ENCODE results near the gene ZNF804B.

Gene ZNF804B

DNA sequence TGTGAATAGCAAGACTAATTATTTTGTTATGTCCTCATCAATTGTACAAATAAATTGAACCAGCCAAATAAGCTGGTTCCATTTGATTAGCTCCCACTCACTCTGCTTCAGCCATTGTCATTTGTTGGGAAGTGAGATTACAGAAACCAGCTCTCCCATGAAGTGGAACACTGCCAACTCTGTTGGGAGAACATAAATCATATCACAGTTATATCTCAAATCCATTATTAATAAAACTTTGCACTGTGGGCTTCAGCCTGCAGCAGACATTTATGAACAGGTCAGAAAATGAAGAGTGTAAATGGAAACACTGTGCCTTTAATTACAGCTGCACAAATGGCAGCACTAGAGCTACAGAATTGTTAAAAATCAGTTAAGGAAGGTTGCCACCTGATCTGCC, 82.7 kb downstream of the ZNF804B start:
- no peak for DNase-seq

DNA sequence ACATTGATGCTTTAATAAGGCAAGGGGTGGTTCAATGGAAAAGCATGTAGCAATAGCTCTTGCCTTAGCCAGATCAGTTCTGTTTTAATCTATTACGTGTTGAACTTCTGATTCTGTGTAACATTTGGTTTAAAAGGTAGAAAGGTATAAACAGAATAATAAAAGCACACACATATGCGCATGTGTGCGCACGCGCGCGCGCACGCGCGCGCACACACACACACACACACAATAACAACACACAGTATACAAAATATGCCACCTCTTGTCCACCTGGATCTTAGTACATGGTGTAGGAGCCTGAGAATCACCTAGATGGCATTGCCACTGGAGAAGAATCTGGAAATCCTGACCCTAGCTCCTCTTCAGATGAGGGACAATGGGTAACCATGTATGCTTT, 85.6 kb downstream of the ZNF804B start:
- no peak for DNase-seq

DNA sequence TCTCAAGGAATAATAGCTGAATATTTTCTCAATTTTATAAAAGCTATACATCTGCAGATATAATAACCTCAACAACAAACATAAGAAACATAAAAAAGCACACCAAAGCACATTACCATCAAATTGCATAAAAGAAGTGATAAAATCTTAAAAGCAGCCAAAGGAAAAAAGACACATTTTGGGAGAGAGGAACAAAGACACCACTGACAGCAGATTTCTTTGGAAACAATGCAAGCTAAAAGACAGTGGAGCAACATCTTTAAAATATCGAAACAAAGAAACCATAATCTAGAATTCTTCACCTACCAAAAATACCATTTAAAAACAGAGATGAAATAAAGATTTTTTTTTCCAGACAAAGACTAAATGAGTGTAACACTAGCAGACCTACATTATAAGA, 91.7 kb downstream of the ZNF804B start:
- DNase-seq, result no peak

DNA sequence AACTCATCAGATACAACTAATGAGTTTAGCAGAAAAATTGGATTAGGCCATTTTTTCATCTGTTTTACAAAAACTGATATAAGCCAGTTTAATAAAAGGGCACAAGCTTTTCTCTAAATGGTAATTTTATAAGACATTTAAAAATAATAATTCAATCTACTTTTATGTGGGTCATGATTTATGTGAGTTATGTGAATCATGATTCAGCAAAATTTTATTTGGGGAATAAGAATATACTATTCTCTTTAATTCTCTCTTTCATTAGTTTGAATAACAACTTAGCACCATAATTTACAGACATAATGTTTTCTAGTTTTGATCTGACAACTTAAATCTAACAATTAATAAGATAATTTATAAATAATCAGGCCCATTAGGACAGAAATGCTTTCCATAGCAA, 99.8 kb downstream of the ZNF804B start:
- DNase-seq, result no peak

DNA sequence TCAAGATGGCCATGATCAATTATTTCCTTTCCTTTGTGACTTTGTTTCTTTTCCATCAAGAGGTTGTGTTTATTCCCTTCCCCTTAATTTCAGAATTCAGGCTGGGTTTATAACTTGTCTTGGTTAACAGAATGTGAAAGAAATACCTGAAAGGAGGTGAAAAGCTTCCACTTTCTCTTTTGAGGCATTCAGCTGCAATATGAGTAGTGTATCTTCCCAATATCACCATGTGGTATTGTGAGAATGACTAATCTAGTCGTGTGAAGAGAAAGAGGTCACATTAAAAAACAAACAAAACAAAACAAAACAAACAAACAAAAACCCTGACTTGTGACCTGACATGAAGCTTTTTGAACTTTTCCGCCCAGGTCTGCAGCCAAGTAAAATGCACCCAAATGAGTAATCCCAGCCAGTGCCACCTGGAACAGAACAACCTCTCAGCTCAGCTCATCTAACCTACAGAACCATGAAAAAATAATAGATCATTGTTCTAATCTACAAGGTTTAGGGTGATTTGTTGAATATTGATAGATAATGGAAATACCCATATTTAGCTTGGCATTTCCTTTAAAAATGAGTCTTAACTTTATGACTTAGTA, 106.9 kb downstream of the ZNF804B start:
- DNase-seq, result no peak

DNA sequence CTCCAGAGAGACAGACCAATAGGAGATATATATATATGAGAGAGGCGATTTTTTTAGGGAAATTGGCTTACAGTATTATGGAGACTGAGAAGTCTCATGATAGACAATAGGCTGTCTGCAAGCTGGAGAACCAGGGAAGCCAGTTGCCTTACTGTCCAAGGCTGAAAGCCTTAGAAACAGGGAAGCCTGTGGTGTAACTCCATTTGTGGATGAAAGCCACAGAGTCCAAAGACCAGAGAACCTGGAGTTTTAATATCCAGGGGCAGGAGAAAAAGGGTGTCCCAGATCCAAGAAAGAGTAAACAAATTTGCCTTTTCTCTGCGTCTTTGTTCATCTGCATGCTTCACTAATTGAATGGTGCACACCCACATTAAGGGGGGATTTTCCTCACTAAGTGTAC, 107.7 kb downstream of the ZNF804B start:
- no peak for DNase-seq

DNA sequence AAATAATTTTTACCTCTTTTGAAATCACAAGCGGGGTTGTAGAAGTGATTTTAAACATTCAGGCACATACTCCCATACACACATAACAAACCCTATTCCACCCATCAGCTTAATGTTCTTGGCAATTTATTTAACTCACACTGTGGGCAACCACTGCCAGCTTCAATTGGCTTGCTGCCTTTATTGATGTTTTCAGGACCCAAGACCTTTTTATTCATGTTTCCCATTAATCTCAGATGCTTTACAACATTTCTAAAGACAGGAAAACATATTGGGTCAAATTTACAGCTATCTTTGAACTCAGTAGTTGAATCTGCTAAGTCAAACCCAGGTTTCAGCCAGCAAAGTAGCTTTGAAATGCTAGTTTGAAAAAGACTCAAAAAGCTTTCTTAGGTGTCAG, 109.0 kb downstream of the ZNF804B start:
- DNase-seq, result no peak

DNA sequence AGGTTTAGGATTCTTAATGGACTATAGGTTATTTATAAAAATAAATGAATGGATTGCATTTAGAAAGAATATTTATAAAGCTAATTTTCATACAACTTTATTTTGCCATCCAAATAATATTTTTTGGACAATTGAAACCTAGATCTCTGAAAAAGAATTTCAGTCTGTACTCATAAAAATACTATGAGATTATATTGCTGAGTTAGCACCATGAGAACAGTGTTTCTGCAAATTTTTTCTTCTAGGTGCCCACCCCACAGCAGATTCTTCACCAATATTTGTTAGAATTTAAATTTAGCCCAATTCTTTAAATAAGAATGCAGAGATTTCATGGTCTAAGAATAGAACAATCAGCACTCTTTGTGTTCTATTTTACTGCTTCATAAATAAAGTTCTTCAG, 121.6 kb downstream of the ZNF804B start:
- no peak for DNase-seq

DNA sequence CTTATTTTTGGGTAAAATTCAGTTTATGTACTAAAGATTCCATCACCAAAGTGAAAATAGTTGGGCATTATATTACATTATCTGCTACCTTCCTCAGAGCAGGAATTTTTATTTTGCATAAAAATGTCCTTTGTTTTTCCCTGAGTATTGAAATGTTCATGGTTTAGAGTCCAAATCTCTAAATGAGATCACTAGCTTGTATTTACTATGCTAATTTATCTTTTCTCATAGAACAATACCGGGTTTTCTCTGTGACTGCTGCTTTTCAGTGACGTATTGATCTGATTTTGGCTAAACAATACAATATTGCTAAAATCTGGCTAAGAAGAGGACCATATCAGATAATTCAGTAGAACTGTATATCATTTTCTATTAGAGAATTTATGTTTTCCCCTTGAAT, 125.6 kb downstream of the ZNF804B start:
- DNase-seq, result no peak

DNA sequence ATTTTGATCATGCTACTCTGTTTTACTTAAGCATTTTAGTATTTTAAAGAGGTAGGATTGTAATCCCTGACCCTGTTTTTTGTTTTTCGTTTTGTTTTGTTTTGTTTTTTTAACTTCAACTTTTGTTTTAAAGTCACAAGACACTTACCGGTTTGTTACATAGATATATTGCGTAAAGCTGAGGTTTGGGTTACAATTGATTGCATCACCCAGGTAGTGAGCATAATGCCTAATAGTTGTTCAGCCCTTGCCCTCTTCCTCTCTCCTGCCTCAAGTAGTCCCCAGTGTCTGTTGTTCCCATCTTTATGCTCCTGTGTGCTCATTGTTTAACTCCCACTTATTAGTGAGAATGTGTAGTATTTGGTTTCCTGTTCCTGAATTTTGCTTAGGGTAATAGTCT, 129.2 kb downstream of the ZNF804B start:
- no peak for DNase-seq

DNA sequence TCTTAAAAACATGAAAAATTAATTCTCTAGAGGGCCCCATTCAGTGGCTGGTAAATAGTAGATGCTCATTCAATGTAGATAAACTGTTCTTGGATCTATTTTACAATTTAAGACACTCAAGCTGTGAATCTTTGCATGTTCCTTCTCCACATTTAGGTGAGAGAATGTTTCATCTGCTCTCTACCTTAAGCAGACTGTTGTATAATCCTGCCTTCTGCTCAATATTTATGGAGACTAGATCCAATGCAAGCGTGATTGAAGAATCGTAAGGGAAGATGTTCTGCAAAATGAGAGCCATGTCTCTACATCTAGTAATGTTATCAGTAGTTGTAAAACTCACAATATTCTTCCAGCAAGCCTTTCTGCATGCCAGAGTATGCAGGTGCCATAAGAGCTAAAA, 151.0 kb downstream of the ZNF804B start:
- DNase-seq, result no peak

DNA sequence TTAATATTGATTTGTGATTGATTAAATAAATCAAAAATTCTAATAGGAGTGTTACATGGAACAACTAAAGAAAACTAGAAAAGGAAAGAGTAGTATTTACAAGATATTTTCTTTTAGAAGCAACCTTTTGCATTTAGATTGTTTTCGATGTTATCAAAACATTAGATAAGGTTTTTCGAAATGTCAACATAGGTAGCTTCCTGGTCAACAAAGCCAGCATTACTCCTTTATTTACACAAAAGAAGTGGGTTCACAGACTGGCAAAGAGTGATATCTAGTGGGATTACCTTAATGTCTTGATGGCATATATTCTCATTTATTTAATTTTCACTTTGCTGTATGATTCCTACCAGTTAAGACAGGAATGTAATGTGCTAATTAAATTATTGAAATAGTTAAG, 153.4 kb downstream of the ZNF804B start:
- no peak for DNase-seq

DNA sequence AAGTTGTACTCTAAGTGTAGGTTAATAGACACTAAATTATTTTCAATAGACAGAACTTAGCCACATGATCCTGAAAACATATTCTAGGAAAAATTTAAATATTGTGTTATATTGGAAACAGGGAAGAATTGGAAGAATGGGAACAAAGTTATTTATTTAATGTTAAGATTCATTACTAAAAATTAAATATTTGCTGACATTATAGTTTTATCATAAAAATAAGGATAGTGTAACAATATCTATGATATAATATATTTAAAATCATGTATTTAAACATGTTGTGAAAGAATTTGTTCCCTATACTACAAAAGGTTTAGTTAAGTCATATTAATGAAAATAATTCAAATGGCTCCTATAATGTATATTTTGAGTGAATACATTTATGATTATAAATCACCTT, 156.1 kb downstream of the ZNF804B start:
- DNase-seq, result no peak

DNA sequence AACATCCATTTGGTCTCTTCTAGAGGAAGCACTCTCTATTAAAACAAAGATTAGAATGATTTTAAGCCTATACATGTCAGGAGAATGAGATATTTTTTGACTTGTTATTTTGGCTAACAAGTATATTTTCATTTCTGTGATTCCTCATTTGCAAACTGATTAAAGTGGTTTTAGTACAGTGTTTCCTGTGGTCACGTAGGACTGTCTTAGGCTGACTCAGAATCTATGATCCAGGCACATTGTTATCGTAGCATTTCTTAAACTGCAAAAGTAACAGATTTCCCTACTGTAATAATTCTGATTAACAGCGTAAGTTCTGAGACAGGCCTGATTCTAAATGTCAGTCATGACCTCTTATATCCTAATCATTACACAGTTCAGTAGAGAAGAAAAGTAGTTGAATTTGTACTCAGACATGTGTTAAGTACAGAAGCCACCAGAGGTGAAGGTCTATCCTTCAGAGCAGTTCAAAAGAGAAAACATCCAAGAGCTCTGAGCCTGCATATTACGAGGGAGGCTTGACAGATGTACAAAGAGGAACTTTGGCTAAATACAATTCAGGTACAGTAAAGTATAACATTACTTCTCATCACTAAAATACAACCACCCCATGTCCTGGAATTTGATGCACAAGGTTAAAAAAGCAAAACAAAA, 160.1 kb downstream of the ZNF804B start:
- no peak for DNase-seq

DNA sequence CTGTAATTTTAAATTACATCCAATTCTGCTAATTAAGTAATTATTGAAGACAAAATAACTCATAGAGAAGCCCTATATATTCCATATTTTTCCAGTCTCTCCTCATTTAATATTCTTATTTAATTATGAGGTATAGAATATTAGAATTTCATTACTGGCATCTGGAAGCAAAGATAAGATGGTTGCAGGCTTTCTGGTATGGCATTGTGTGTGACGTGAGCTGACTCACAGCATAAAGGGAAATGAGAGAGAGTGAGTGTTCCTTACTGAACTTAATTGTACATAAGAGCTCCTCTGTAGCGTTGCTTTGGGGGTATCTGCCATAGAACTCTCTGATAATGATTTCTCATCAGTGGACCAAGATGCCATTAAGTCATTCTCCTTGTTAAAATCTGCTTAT, 163.4 kb downstream of the ZNF804B start:
- no peak for DNase-seq

DNA sequence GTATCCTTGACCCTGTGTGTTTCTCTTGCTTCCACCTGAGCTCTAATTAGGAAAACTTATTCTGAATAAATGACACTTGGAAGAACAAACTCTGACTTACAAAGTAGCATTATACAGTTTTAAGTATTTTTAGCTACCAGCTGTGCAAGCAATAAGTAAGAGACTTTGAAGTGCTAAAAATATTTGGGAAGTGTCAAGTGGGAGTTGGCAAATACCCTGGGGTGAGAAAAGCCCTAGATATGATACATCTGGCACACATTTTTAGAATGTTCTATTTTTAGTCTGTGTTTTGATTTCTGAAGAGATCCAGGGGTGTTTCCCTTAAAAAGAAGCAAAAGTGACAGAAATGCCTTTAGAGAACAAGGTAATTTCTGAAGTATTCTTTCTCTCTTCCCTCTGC, 168.8 kb downstream of the ZNF804B start:
- no peak for DNase-seq

DNA sequence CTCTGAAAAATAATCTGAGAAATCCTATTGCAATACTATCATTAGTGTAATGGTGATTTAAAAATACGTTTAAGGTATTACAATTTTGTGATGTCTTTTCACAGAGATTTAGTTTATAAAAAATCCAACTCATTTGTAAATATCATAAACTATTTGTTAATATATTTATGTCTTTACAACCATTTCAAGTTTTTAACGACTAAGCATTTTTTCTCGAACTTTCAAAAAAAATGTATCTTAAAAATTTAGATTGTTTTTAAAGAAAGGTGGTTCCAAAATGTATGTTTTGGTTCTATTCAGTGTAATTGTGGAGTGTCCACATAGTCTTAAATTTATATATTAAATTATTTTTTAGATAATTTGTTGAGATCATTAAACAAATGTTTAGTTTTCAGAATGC, 170.2 kb downstream of the ZNF804B start:
- no peak for DNase-seq

DNA sequence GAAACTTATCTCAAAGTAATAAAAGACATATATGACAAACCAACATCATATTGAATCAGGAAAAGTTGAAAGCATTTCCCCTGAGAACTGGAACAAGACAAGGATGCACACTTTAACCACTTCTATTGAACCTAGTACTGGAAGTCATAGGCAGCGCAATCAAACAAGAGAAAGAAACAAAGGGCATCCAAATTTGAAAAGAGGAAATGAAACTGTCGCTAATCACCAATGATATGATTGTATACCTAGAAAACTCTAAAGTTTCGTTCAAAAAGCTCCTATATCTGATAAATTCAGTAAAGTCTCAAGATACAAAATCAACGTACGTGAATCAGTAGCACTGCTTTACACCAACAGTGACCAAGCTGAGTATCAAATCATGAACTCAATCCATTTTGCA, 173.8 kb downstream of the ZNF804B start:
- no peak for DNase-seq

DNA sequence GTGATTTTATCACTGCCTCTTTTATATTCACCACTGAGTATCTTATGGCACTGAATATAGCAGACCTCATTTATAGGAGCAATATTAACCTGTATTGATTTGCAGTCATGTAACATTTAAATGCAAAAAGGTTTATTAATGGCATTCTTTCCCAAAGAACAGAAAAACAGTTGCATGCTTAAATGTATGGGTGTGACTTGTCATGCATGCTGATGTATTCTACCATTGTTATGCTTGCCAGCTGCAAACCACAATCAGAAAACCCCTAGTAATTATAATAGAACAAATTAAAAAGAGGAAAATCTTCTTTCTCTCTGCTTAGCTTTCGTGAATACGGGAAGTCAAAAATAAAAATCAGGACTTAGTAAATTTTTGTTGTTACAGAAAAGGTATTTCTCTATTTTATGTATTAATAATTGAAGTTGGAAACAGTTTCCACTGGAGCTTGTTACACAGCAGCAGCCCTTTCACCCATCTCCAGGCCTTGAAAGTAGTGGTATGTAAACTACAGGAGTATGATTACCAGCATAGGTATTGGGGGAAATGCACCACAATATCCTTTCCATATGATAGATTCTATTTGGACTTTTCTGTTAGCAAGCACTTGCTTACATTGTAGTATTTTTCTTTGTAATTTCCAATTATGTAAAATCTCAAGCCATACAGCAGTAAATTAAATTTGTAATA, 183.5 kb downstream of the ZNF804B start:
- no peak for DNase-seq

DNA sequence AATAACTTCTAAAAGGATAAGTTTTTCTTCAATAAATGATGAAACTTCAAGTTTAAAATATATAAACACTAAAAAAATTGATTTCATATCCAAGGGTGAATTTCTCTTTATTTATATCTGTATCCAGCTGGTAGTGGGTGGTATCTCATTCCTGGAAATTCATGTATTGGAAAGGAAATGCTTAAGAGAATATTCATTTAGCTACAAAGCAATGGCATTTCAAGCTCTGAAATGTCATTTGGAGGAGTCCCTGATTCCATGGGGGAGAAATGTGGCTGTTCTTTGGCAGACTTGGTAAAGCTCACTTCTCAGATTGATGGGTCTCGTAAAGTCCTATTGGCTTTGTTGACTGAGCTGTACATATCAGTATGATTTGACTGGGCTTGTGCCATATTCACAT, 192.3 kb downstream of the ZNF804B start:
- DNase-seq, result no peak

DNA sequence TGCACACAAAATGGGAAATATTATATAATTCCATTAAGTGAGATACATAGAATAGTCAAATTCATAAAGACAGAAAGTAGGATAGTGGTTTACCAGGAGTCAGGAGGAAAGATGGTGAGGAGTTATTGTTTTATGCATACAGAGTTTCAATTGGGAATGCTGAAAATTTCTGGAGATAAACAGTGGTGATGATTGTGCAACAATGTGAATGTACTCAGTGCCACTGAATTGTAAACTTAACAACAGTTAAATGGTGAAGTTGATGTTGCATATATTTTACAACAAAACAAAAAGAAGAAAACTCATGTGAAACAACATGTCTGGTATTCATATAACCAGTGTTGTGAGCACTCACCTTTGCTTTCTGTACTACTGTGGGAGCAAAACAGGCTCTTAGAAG, 204.9 kb downstream of the ZNF804B start:
- DNase-seq, result no peak

DNA sequence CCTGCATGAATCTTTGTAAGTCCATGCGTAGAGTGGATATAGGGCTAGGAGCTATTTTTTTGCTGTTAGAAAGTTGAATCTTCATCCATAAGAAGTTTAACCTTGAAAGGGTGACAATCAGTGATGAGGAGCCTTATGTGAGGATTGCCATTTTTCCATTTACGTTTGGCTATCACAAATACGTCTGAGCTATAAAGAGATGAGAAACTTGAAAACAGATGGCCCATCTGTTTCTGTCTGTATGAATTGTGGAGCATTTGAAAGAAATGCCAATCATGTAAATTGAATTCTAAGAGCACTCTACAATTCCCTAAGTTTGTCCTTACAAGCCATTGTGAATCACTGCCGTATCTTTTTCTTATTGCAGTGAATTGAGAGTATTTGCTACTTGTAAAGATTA, 205.9 kb downstream of the ZNF804B start:
- no peak for DNase-seq

DNA sequence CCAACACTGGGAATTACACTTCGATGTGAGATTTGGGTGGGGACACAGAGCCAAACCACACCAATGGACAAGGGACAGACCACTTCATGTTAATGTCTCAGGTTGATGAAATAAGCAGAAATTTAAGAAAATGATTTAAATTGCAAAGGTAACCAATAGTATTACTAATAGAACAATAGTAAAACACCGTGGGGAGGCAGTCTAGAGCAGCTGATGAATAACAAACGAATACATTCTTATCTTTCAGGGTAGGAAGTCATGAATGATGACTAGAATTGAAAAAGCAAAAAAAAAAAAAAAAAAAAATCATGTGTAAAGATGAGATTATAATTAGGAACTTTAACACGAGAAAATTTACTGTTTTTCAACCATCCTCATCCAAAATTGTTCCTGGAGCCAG, 207.9 kb downstream of the ZNF804B start:
- DNase-seq, result no peak

DNA sequence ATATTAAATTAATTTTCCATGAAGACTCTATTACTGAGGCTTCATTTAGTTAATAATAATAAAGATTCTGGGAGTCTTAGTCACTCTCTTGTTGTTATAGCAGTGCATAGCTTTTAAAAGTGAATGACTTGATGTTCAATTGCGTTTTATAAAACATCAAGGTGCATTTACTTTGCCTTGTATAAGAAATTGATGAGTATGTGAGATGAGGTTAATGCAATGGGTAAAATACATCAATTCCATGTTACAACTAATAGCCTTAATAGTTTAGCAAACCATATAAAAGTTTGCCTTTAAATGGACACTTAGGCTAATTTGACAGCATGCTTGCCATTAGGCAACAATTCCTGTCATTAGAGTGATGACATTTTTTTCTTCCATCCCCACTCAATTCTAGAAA, 209.7 kb downstream of the ZNF804B start:
- DNase-seq, result no peak

DNA sequence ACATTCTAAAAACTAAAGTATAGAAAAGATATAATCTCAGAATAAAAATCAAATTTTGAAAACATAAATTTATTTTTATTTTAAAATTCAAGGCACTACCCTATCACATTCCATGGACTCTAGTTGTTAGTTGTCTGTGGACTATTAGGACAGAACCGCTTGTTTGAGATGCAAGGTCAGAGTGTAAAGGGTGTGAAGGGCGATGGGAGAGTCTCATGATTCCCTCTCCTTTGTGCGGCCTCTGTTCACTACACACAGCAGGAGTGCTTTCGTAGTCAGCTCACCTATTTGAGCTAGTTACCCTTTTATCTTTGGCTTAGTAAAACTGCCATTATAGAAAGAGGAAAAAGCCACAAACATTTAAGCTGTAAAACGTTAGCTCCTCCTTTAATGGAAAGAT, 225.8 kb downstream of the ZNF804B start:
- DNase-seq, result no peak

Measured in stimulated activated CD4-positive, alpha-beta T cell treated with anti-CD3 and anti-CD28 coated beads, Interleukin-1b, Interleukin-23, amount 100 ng/mL, for 48 hours (primary cell).